Activated T-helper 2 cell treated with anti-CD3 and anti-CD28 coated beads, Interferon-gamma antibody, Interleukin-2, Interleukin-4, amounts not matched to agents 10 μg/mL and 5 μg/mL and 100 μg/mL, durations not matched to agents 14 hours and 24 hours and 36 hours (primary cell): Measurements from ENCODE around the gene KCND3. TPM values are rescaled to one million over a fixed set of nuclear protein-coding genes. Genes with fewer than 3 reads are reported as not detected.

ENCODE experiments used
- DNase-seq: peaks from one replicate; pipeline ENCODE4 v3.0.0; 2021; ENCODE audit warnings: low spot score
- H3K27ac Mint-ChIP-seq: one replicate; pipeline ENCODE4 v1.8.0; 2021; ENCODE audit warnings: mixed read lengths
- H3K27me3 Mint-ChIP-seq: one replicate; pipeline ENCODE4 v1.8.0; 2021; ENCODE audit warnings: low read depth, mixed read lengths
- H3K36me3 Mint-ChIP-seq: one replicate; pipeline ENCODE4 v1.8.0; 2021; ENCODE audit warnings: low read depth, mixed read lengths
- H3K4me1 Mint-ChIP-seq: one replicate; pipeline ENCODE4 v1.8.0; 2021; ENCODE audit warnings: low read depth, mixed read lengths
- H3K4me3 Mint-ChIP-seq: one replicate; pipeline ENCODE4 v1.8.0; 2021; ENCODE audit warnings: low read depth, mild to moderate bottlenecking, moderate library complexity, mixed read lengths
- H3K9me3 Mint-ChIP-seq: one replicate; pipeline ENCODE4 v1.8.0; 2021; ENCODE audit warnings: mixed read lengths
- intact Hi-C: fragments of 100-400 bp; cut with micrococcal nuclease; formaldehyde crosslinking; loops from one replicate; pipeline ENCODE4 v1.15.1; 2023
- total RNA-seq: library from RNA; stranded (reverse); gene quantifications from 2 replicates; pipeline ENCODE4 v1.2.3, GENCODE V29; 2022

Gene KCND3
- total RNA-seq, 1 donor from 2014 or later: not detected

DNA sequence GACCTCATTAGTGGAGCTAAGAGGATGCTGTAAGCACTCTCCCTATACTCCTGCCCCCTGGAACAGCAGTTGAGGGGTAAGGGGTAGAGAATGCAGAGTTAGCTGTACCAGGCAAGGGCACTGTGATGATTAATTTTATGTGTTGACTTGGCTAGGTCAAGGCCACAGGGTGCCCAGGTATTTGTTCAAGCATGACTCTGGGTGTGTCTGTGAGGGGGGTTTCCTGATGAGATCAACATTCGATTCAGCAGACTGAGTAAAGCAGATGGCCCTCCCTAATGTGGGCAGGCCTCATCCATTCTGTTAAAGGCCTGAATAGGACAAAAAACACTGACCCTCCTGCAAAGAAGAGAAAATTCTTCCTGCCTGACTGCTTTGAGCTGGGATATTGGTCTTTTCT, 110.8 kb downstream of the KCND3 start:
- no peak overlapping the region for H3K27ac Mint-ChIP-seq
- no peak for DNase-seq
- no peaks in the 10 kb centered on the region for H3K36me3 Mint-ChIP-seq
- H3K9me3 Mint-ChIP-seq: no peaks in the 10 kb centered on the region
- no peaks in the 10 kb centered on the region for H3K4me1 Mint-ChIP-seq
- peaks cover 13% of the 10 kb centered on the region for H3K27me3 Mint-ChIP-seq
- intact Hi-C loops: no loop called here
- H3K4me3 Mint-ChIP-seq: no peak overlapping the region

DNA sequence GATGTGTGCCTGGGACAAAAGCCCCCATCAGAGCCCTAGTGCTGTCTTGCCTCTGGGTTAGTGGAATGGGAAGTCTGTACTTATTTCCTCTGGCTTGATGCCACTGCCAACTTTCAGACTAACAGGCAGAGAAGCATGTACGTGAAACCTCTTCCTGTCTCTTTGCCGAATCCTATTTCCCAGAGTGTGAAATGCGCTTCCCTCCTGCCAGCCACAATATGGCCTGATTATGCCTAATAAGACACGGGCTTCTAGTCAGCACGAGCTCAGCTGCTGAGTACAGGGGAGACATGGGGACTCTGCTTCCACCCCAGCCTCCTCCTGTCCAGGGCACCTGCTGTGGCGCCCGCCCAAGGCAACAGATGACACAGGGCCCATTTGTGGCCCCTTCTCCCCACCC, 111.4 kb downstream of the KCND3 start:
- no peak for DNase-seq
- peaks cover 13% of the 10 kb centered on the region for H3K27me3 Mint-ChIP-seq
- H3K36me3 Mint-ChIP-seq: no peaks in the 10 kb centered on the region
- intact Hi-C loops: no loop called here
- H3K4me1 Mint-ChIP-seq: no peaks in the 10 kb centered on the region
- H3K4me3 Mint-ChIP-seq: no peak overlapping the region
- no peak overlapping the region for H3K27ac Mint-ChIP-seq
- H3K9me3 Mint-ChIP-seq: no peaks in the 10 kb centered on the region

DNA sequence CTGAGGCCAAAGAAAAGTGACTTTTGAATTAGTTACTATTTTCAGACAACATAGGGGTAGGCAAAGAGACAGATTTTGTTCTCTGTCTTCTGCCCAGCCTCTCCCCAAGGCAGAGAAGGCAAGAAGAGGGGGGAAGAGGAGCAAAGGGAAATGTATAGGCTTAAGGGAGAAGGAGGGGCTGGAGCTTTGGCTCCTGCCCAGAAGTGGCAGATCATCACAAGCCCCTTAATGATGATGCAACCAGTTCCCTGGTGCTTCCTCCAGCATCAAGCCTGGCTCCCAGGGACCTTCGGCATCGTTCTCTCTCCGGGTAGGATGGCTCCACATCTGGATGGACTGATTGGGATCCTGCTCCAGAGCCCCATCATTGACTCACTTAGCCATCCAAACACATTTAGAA, 112.8 kb downstream of the KCND3 start:
- H3K27ac Mint-ChIP-seq: no peak overlapping the region
- H3K9me3 Mint-ChIP-seq: no peaks in the 10 kb centered on the region
- no peaks in the 10 kb centered on the region for H3K4me1 Mint-ChIP-seq
- intact Hi-C loops: no loop called here
- H3K4me3 Mint-ChIP-seq: no peak overlapping the region
- no peak for DNase-seq
- H3K27me3 Mint-ChIP-seq: peaks cover 13% of the 10 kb centered on the region
- no peaks in the 10 kb centered on the region for H3K36me3 Mint-ChIP-seq

DNA sequence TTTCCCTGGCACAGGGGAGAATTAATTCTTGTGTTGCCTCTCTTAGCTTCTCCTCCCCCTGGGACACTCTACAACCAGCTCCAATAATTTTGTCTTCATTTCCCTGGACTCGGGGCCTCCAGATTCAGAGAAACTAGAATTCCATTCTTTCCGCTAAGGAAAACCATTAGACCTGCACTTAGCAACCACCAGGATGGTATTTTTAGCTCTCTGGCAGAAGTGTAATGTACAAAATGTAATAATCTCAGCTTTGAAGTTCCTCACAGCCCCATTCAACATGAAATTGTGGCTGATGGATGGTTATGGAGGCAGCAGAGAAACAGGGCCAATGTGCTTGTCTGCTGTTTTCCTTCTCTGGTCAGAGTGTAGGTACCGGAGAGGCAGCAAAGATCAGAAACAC, 113.8 kb downstream of the KCND3 start:
- intact Hi-C loops: no loop called here
- no peak for DNase-seq
- H3K9me3 Mint-ChIP-seq: no peaks in the 10 kb centered on the region
- no peak overlapping the region for H3K4me3 Mint-ChIP-seq
- H3K27me3 Mint-ChIP-seq: peaks cover 7% of the 10 kb centered on the region
- no peak overlapping the region for H3K27ac Mint-ChIP-seq
- H3K4me1 Mint-ChIP-seq: no peaks in the 10 kb centered on the region
- no peaks in the 10 kb centered on the region for H3K36me3 Mint-ChIP-seq

DNA sequence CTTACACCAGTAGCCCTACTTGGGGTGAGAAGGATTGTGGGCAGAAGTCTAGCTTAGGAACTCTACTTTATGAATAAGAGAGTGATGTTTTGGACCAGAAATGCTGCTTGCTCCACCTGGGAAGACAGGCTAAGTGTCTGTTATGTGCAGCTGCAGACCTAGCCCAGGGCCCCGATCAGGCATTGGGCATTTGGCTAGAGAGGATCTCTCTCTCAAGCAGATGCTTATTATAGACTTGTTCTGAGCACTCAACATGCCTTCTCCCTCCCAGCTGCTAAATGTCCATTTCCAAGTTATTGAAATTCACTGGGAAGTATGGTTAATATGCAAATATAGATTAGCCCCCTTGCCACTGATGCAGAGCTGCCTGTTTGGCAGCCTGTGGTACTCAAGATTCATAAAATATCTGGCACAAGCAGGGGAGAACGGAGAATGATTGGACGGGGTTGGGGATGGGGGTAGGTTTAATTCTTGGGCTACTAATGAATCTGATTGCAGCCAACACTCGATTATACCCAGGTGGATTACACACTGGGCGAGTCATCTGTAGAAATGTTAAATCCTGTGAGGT, 115.9 kb downstream of the KCND3 start:
- Mint-ChIP-seq H3K27ac (no peak overlapping the region), H3K9me3 (no peaks in the 10 kb centered on the region), H3K36me3 (no peaks in the 10 kb centered on the region), H3K4me1 (no peaks in the 10 kb centered on the region), H3K4me3 (no peak overlapping the region), H3K27me3 (peaks cover 7% of the 10 kb centered on the region)
- no peak for DNase-seq
- intact Hi-C loops: no loop called here

DNA sequence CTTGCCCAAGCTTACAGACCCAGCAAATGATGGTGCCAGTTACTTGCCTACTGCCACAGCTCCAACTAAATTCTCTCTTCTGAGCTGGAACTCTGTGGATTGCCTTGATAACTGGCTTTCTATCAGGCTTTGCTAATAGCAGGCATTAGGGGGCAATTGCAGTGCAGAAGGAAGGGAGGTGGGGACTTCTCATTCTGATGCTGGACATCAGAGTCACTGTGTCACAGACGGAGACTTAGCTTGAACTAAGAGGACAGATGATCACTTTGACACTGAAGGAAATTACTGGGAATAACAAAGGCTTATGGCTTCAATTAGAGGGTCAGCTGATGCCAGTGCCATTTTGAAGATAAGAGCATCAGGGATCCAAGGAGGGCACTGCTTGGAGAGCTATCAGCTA, 119.3 kb downstream of the KCND3 start:
- Mint-ChIP-seq H3K27me3 (peaks cover 2% of the 10 kb centered on the region), H3K9me3 (no peaks in the 10 kb centered on the region), H3K36me3 (no peaks in the 10 kb centered on the region), H3K4me3 (no peak overlapping the region), H3K4me1 (no peaks in the 10 kb centered on the region), H3K27ac (no peak overlapping the region)
- intact Hi-C loops: no loop called here
- DNase-seq: no peak

DNA sequence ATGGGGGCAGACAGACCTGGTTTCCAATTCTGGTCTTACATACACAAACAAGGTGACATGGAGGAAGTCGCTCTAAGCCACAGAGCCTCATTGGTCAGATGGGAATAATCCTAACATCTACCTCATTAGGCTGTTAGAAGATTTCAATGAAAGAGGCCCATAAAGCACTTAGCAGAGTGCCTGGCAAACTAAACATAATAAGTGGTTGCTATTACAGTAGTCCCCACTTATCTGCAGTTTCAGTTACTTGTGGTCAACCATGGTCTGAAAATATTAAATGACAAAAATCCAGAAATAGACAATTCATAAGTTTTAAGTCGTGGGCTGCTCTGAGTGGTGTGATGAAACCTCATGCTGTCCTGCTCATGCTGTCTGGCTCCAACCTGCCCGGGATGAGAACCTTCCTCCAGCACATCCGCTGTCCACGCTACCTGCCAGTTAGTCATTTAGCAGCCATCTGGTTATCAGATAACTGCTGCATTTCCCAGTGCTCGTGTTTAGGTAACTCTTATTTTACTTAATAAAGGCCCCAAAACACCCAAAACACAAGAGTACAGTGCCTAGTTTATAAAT, 121.5 kb downstream of the KCND3 start:
- H3K36me3 Mint-ChIP-seq: no peaks in the 10 kb centered on the region
- H3K27me3 Mint-ChIP-seq: peaks cover 4% of the 10 kb centered on the region
- no peaks in the 10 kb centered on the region for H3K9me3 Mint-ChIP-seq
- no peak overlapping the region for H3K4me3 Mint-ChIP-seq
- intact Hi-C loops: no loop called here
- no peak overlapping the region for H3K27ac Mint-ChIP-seq
- DNase-seq: no peak
- no peaks in the 10 kb centered on the region for H3K4me1 Mint-ChIP-seq

DNA sequence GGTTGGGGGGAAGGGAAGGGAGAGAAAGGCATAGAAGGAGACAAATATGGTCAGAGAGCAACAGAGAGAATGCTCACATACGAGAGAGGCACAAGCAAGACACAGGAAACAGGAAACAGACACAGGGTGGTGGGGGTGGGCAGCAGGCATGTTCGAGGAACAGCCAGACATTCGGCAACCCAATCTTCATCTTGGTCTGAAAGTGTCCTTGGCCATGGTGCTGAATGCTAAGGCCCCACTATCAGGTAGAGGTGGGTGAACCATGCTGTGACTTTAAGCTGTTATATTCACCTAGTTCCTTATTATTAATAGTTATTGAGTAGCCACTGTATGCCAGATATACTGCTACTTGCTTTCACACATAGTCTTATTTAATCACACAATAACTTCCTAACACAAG, 124.6 kb downstream of the KCND3 start:
- Mint-ChIP-seq H3K4me3 (no peak overlapping the region), H3K4me1 (no peaks in the 10 kb centered on the region), H3K36me3 (no peaks in the 10 kb centered on the region), H3K9me3 (no peaks in the 10 kb centered on the region), H3K27me3 (peaks cover 8% of the 10 kb centered on the region), H3K27ac (no peak overlapping the region)
- no peak for DNase-seq
- intact Hi-C loops: no loop called here

DNA sequence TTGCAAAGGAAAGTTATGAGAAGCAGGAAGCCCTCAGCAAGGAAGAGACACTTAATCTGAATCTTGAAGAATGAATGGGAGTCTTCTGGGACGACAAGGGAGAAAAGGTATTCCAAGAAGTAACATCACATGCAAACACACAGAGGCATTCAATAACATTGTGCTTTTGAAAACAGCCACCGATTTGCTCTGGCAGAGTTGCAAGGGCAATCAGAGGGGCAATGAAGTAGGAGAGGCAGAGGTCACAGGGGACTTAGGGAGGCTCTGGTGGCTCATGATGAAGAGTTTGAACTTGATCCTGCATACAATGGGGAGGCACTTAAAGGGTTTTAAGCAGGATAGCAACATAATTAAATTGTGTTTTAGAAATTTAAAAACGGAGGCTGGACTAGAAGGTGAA, 126.1 kb downstream of the KCND3 start:
- Mint-ChIP-seq H3K4me3 (no peak overlapping the region), H3K9me3 (no peaks in the 10 kb centered on the region), H3K4me1 (no peaks in the 10 kb centered on the region), H3K27me3 (peaks cover 8% of the 10 kb centered on the region), H3K27ac (no peak overlapping the region), H3K36me3 (no peaks in the 10 kb centered on the region)
- intact Hi-C loops: no loop called here
- no peak for DNase-seq

DNA sequence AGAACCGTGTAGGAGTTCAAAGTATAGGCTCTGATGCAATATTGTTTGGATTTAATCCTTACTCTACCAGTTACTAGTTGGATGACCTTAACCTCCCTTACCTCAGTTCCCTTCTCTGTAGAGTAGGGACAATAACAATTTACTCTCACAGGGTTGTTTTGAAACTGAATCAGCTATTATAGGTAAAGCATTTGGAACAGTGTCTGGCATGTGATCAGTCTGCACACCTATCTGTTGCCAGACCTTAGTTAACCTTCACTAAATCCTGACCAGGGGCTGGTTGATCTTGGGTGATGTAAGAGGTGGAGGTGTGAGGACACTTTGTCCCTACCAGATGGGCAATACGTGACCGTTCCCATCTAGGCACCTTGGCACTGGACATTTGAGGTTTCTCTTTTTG, 126.9 kb downstream of the KCND3 start:
- no peaks in the 10 kb centered on the region for H3K36me3 Mint-ChIP-seq
- no peak for DNase-seq

DNA sequence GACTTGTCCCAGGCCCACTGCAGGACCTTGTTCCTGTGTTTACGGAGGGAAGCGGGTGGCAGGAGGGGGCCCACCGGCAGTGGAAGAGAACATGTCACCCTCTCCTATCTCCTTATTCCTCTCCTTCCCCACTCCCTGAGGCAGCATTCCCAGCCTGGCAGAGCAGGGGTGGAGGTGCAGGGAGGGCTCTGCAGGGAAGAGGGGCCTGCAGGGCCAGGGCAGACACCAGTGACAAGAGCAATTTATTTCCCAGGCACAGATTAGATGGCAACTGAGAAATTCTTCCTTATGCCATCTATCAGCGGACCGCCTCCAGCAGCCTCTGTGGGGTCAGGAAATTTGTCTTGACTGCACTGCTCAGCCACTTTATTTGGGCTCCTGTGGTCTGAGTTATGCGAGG, 127.9 kb downstream of the KCND3 start:
- Mint-ChIP-seq H3K27me3 (peaks cover 8% of the 10 kb centered on the region), H3K36me3 (no peaks in the 10 kb centered on the region), H3K9me3 (no peaks in the 10 kb centered on the region), H3K4me1 (no peaks in the 10 kb centered on the region), H3K4me3 (no peak overlapping the region), H3K27ac (no peak overlapping the region)
- intact Hi-C loops: no loop called here
- DNase-seq: no peak

More for the DNA sequence above, 126.9 kb downstream of the KCND3 start:
- no peak overlapping the region for H3K27ac Mint-ChIP-seq
- intact Hi-C loops: no loop called here
- H3K4me1 Mint-ChIP-seq: no peaks in the 10 kb centered on the region
- peaks cover 8% of the 10 kb centered on the region for H3K27me3 Mint-ChIP-seq
- H3K9me3 Mint-ChIP-seq: no peaks in the 10 kb centered on the region
- H3K4me3 Mint-ChIP-seq: no peak overlapping the region

DNA sequence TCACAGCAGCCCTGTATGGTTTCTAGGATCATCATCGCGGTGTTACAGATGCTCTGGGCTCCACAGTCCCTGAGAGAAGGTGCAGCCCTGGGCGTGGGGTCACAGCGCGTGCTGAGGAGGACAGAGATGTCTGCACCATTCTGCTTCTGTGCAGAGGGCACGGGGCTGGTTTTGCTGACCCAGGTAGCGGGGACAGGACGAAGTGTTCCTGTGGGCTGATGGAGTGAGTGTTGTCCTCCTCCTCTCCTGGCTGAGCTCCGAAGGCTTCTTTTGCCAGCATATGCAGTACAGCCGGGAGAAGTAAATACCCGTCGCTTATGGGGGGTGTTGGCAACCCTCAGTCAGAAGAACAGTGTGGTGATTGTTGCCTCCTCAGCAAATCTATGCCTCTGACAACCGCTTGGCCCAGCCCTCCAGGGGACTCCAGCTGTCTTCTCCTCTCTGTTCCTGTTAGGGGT, 132.2 kb downstream of the KCND3 start:
- Mint-ChIP-seq H3K36me3 (no peaks in the 10 kb centered on the region), H3K27ac (no peak overlapping the region), H3K4me1 (no peaks in the 10 kb centered on the region), H3K9me3 (no peaks in the 10 kb centered on the region), H3K4me3 (no peak overlapping the region), H3K27me3 (peaks cover 9% of the 10 kb centered on the region)
- intact Hi-C loops: no loop called here
- no peak for DNase-seq

DNA sequence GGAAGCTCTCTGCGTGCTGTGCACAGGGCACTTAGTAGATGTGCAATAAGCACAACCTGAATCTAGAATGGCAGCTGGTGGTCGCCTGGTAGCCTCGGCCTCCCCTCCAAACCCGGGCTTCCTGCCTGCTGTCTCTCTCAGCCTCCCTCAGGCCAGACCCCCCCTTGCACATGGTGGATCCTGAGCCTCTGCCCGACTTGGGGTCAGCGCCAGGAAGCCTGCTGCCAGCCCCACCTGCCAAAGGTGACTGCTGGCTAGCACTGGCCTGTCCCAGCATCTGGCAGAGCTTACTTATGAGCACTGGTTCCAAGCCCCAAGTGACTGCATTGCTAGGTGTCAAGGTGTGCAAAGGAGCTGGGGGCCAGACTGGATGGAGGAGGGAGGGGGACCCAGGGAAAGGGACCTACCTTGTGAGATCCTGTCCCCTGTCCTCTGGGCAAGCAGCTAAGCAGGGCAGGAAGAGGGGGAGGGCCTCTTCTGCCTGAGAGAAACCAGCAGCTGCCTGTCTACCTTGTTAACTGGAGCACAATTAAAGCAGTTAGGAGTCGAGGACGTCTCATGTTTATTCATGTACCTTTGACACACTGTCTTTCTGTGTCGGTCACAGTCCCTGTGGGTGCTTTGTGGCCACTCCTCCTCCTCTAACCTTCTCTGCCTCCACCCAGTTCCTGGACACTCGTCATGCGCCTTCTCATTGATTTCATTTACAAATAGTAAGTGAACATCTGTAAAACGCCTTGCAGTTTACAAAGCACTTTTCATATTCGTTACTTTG, 132.9 kb downstream of the KCND3 start:
- Mint-ChIP-seq H3K27ac (no peak overlapping the region), H3K36me3 (no peaks in the 10 kb centered on the region), H3K4me1 (no peaks in the 10 kb centered on the region), H3K27me3 (peaks cover 9% of the 10 kb centered on the region), H3K4me3 (no peak overlapping the region), H3K9me3 (no peaks in the 10 kb centered on the region)
- intact Hi-C loops: no loop called here
- no peak for DNase-seq
